Endothelial cell of umbilical vein (primary cell): Measurements from ENCODE around the gene NSD2. TPM values are rescaled to one million over a fixed set of nuclear protein-coding genes. Genes with fewer than 3 reads are reported as not detected.

Experiments used
- BruUV-seq: library from RNA; stranded (reverse); fragments of 400-500 nt; replicated peaks from 2 replicates; lab custom pipeline; 2021; lab: Mats Ljungman, UMichigan
- CTCF ChIA-PET: fragments of 300-600, 350-600 bp; sonication (Branson Sonifier 250); formaldehyde crosslinking; loops from one replicate; lab custom pipeline; 2021; ENCODE audit warnings: antibody characterized with exemption, inconsistent platforms; lab: Charles Lee
- POLR2A ChIA-PET: fragments of 300-600, 350-600 bp; sonication (Branson Sonifier 250); formaldehyde crosslinking; loops from one replicate; lab custom pipeline; 2021; ENCODE audit warnings: antibody characterized with exemption, inconsistent platforms; lab: Charles Lee
- DNase-seq: peaks from one replicate; pipeline ENCODE4 v3.0.0-alpha.2; 2011; ENCODE audit warnings: low read depth, low spot score
- FAIRE-seq: peaks from 2 replicates; lab custom pipeline; 2011; peaks lifted over from hg19 to GRCh38; lab: Jason Lieb, UNC
- H2AFZ ChIP-seq: 2 replicates; pipeline ENCODE4 v1.6.0; 2012; ENCODE audit warnings: low read depth, low read length, control low read depth, inconsistent platforms
- H3K27ac ChIP-seq: 2 replicates; pipeline ENCODE4 v1.5.1; 2011; ENCODE audit warnings: low read depth, mild to moderate bottlenecking, control low read depth, low read length, moderate library complexity; ENCODE audit not compliant: insufficient read depth
- H3K27me3 ChIP-seq, 2 experiments: 2 replicates each; pipeline versions ENCODE4 v1.6.0 to v1.6.1; 2011; ENCODE audit warnings: low read length in 2 of 2, mixed read lengths in 1 of 2; ENCODE audit not compliant: control insufficient read depth in 2 of 2, insufficient read depth in 2 of 2
- H3K36me3 ChIP-seq, 2 experiments: 2 replicates in 1 of 2; 3 replicates in 1 of 2; pipeline ENCODE4 v1.5.1; 2011; ENCODE audit warnings: low read length in 2 of 2, mild to moderate bottlenecking in 1 of 2, moderate library complexity in 1 of 2; ENCODE audit not compliant: control insufficient read depth in 2 of 2, insufficient read depth in 2 of 2; ENCODE audit errors: extremely low read depth in 1 of 2
- H3K4me1 ChIP-seq: 3 replicates; pipeline ENCODE4 v1.5.1; 2011; ENCODE audit warnings: mild to moderate bottlenecking, low read length; ENCODE audit not compliant: control insufficient read depth, insufficient read depth; ENCODE audit errors: extremely low read depth
- H3K4me2 ChIP-seq: 2 replicates; pipeline ENCODE4 v1.6.1; 2011; ENCODE audit warnings: low read length, control low read depth, mixed read lengths; ENCODE audit not compliant: insufficient read depth
- H3K4me3 ChIP-seq, 3 experiments: fragments of 200-600 bp in 1 of 3; sonication (generic), shearing (Covaris generic) in 1 of 3; replicated peaks in 1 of 3; 2 replicates each; pipeline ENCODE4 v1.5.1; 2011 to 2016; ENCODE audit warnings: control low read depth in 3 of 3, low read length in 3 of 3, mild to moderate bottlenecking in 2 of 3, inconsistent platforms in 1 of 3, low read depth in 1 of 3, moderate library complexity in 1 of 3; ENCODE audit not compliant: insufficient read depth in 1 of 3
- H3K79me2 ChIP-seq: 2 replicates; pipeline ENCODE4 v1.6.0; 2012; ENCODE audit warnings: low read length, inconsistent platforms; ENCODE audit not compliant: control insufficient read depth, insufficient read depth
- H3K9ac ChIP-seq: replicated peaks from 2 replicates; pipeline ENCODE3; 2011; ENCODE audit warnings: low read length, control low read depth; ENCODE audit not compliant: insufficient read depth; ENCODE audit errors: extremely low read depth
- H3K9me1 ChIP-seq: replicated peaks from 3 replicates; pipeline ENCODE4 v1.6.0; 2011; ENCODE audit warnings: mild to moderate bottlenecking, low read length; ENCODE audit not compliant: control insufficient read depth, insufficient read depth; ENCODE audit errors: extremely low read depth
- H3K9me3 ChIP-seq: replicated peaks from 2 replicates; pipeline ENCODE4 v1.5.1; 2012; ENCODE audit warnings: low read length, inconsistent platforms; ENCODE audit not compliant: control insufficient read depth, insufficient read depth
- H4K20me1 ChIP-seq: replicated peaks from 2 replicates; pipeline ENCODE3; 2011; ENCODE audit warnings: mild to moderate bottlenecking, low read length; ENCODE audit not compliant: control insufficient read depth, insufficient read depth; ENCODE audit errors: extremely low read depth
- EZH2 ChIP-seq: IDR thresholded peaks from 2 replicates; pipeline ENCODE4 v1.6.1; 2012; ENCODE audit warnings: borderline replicate concordance, low read depth, mild to moderate bottlenecking, moderate library complexity, low read length, inconsistent platforms; ENCODE audit not compliant: severe bottlenecking
- FOS ChIP-seq: IDR thresholded peaks from 2 replicates; pipeline ENCODE4 v1.6.1; 2011; ENCODE audit warnings: mild to moderate bottlenecking, low read length, moderate library complexity, borderline replicate concordance; ENCODE audit not compliant: insufficient read depth
- JUN ChIP-seq: IDR thresholded peaks from 2 replicates; pipeline ENCODE4 v1.6.1; 2011; ENCODE audit warnings: borderline replicate concordance, low read depth; ENCODE audit not compliant: insufficient read length, insufficient read depth
- MYC ChIP-seq: IDR thresholded peaks from one replicate; pipeline ENCODE4 v1.6.1; 2011; ENCODE audit warnings: mild to moderate bottlenecking, low read depth, low read length
- POLR2A ChIP-seq: IDR thresholded peaks from 2 replicates; pipeline ENCODE4 v1.6.1; 2012; ENCODE audit warnings: low read depth, mild to moderate bottlenecking, control low read depth, low read length
- POLR2AphosphoS5 ChIP-seq: IDR thresholded peaks from 2 replicates; pipeline ENCODE4 v1.6.1; 2012; ENCODE audit warnings: low read depth, mild to moderate bottlenecking, control low read depth, low read length, moderate library complexity; ENCODE audit not compliant: insufficient read depth
- dilution Hi-C: fragments of 300-500 bp; cut with MboI; formaldehyde crosslinking; loops from one replicate; pipeline ENCODE4 v1.15.0; 2019; ENCODE audit warnings: low sequenced_read_pairs; ENCODE audit not compliant: extremely low pct_ligation_motif_present
- intact Hi-C: fragments of 100-400 bp; cut with micrococcal nuclease; formaldehyde crosslinking; loops from one replicate; pipeline ENCODE4 v1.10.0; 2022
- polyA plus RNA-seq, 4 experiments: library from polyadenylated mRNA; depleted of rRNA in 3 of 4; stranded (reverse) in 3 of 4; unstranded in 1 of 4; fragments of >200 nt; gene quantifications; 2 replicates each; pipeline versions ENCODE4 v1.2.1 to v1.2.3, GENCODE V29; 2011 to 2012; ENCODE audit warnings: missing spikeins in 1 of 4
- total RNA-seq: library from RNA; stranded (reverse); gene quantifications from 2 replicates; pipeline ENCODE4 v1.2.3, GENCODE V29; 2021
- TF ChIP-seq, protein P1 (sequence below), 2 donors: IDR thresholded peaks; 1 replicate in 1 of 2; 2 replicates in 1 of 2; pipeline ENCODE4 v1.5.1; 2011; ENCODE audit warnings: low read length in 2 of 2, mild to moderate bottlenecking in 2 of 2, moderate library complexity in 2 of 2, control low read depth in 1 of 2, inconsistent platforms in 1 of 2, low read depth in 1 of 2; ENCODE audit not compliant: insufficient read depth in 1 of 2; ENCODE audit errors: extremely low read depth in 1 of 2

The NSD2 gene
- total and polyA plus RNA-seq, 2 donors (not counting 3 experiments of a cell fraction or from before 2014, with no cell fraction given) = 31.3 to 171 TPM

DNA sequence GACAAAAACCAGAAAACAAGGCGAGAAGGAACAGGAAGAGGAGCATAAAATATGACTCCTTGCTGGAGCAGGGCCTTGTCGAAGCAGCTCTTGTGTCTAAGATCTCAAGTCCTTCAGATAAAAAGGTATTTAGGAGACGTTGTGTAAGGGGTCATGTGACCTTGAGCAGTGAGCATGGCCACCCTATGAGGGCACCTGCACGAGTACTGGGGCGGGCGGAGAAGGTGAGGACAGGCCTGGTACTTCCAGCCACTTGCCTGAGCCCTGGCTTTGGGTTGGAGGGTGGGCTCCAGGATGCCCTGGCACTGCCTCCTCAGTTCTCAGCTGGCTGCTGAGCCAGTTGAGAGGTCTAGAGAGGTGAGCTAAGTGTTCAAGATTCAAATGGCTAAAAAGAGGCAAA is 29.9 kb downstream of the NSD2 start:
- intact Hi-C loops = no loop called here
- ChIA-PET CTCF (interaction anchor here (0.6 to 5.7 kb wide), 6 partner anchors 8 to 153 kb away, joined by 3 to 43 read pairs (median 9); no protein-coding TSS in a partner anchor), POLR2A (no interaction called here)
- H3K27me3 ChIP-seq = no peaks in the 10 kb centered on the region
- peaks cover 95% of the 10 kb centered on the region for H3K79me2 ChIP-seq
- TF ChIP-seq POLR2AphosphoS5 (no peak), EZH2 (no peak), MYC (no peak), JUN (no peak), POLR2A (no peak), FOS (no peak)
- TF ChIP-seq, protein P1, sequence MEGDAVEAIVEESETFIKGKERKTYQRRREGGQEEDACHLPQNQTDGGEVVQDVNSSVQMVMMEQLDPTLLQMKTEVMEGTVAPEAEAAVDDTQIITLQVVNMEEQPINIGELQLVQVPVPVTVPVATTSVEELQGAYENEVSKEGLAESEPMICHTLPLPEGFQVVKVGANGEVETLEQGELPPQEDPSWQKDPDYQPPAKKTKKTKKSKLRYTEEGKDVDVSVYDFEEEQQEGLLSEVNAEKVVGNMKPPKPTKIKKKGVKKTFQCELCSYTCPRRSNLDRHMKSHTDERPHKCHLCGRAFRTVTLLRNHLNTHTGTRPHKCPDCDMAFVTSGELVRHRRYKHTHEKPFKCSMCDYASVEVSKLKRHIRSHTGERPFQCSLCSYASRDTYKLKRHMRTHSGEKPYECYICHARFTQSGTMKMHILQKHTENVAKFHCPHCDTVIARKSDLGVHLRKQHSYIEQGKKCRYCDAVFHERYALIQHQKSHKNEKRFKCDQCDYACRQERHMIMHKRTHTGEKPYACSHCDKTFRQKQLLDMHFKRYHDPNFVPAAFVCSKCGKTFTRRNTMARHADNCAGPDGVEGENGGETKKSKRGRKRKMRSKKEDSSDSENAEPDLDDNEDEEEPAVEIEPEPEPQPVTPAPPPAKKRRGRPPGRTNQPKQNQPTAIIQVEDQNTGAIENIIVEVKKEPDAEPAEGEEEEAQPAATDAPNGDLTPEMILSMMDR (IDR thresholded peaks at IDR 0.05; ENCODE audit: extremely low read depth in 1 of 2, insufficient read depth in 1 of 2, low read depth in 1 of 2, low read length in 2 of 2) = no peak
- no peak overlapping the region for H3K4me2 ChIP-seq
- peaks cover 4 to 14% of the 10 kb centered on the region in 2 experiments for H3K36me3 ChIP-seq
- BruUV-seq = no TSS peak
- DNase-seq (no peak), FAIRE-seq (no peak)
- no peaks in the 10 kb centered on the region for H4K20me1 ChIP-seq
- H3K4me3 ChIP-seq = no peak overlapping the region
- no peak overlapping the region for H2AFZ ChIP-seq
- H3K9ac ChIP-seq = no peak overlapping the region
- H3K9me1 ChIP-seq = no peaks in the 10 kb centered on the region
- dilution Hi-C loops = no loop called here
- no peaks in the 10 kb centered on the region for H3K4me1 ChIP-seq
- no peak overlapping the region for H3K27ac ChIP-seq
- H3K9me3 ChIP-seq = no peaks in the 10 kb centered on the region
